A673 (cell line): ENCODE data around the gene ATP11C.

Experiments used
- CTCF ChIP-seq: fragments of 300-800, 200-600 bp; sonication (generic); conservative IDR thresholded peaks from 2 replicates; pipeline ENCODE4 v1.5.1; 2017; ENCODE audit warnings: low read depth, mild to moderate bottlenecking, antibody characterized with exemption, low read length, moderate library complexity, mixed read lengths
- EZH2 ChIP-seq: fragments of 200-600 bp; sonication (generic); IDR thresholded peaks from 2 replicates; pipeline ENCODE4 v1.6.1; 2017; ENCODE audit warnings: borderline replicate concordance, low read depth, mild to moderate bottlenecking, mixed read lengths, antibody characterized with exemption, low read length; ENCODE audit not compliant: poor library complexity, severe bottlenecking

GRCh38 chrX:139834879-139835278 is 98.0 kb downstream of the ATP11C start:
- no peak for TF ChIP-seq CTCF
- TF ChIP-seq EZH2 = no peak
